ENCODE measurements around the gene COA4.

COA4 gene

GRCh38 chr11:73862986-73863385 is 13.7 kb downstream of the COA4 start:
- no peak for DNase-seq

GRCh38 chr11:73860202-73860601 is 16.4 kb downstream of the COA4 start:
- no peak for DNase-seq

- DNase-seq, result no peak
Measured at GRCh38 chr11:73859671-73860070, 17.0 kb downstream of the COA4 start.

- no peak for DNase-seq
Measured at GRCh38 chr11:73856031-73856567, 20.5 kb downstream of the COA4 start.

- no peak for DNase-seq
Measured at GRCh38 chr11:73854680-73855079, 22.0 kb downstream of the COA4 start.

- DNase-seq, result no peak
Measured at GRCh38 chr11:73852049-73852448, 24.6 kb downstream of the COA4 start.

- no peak for DNase-seq
Measured at GRCh38 chr11:73851046-73851764, 25.4 kb downstream of the COA4 start.

- no peak for DNase-seq
Measured at GRCh38 chr11:73839123-73839457, 37.6 kb downstream of the COA4 start.

GRCh38 chr11:73838443-73839122 is 38.1 kb downstream of the COA4 start:
- no peak for DNase-seq

- DNase-seq, result no peak
Measured at GRCh38 chr11:73833067-73833466, 43.6 kb downstream of the COA4 start.

- no peak for DNase-seq
Measured at GRCh38 chr11:73830261-73830660, 46.4 kb downstream of the COA4 start.
